C4-2B (cell line): ENCODE data around the gene SEMA3E.

Experiments used
- ZFX ChIP-seq: fragments of 450-650 bp; IDR thresholded peaks from 2 replicates; pipeline ENCODE4 v1.6.1; 2017
- TF ChIP-seq, protein P1 (sequence below): fragments of 450-650 bp; conservative IDR thresholded peaks from 2 replicates; pipeline ENCODE4 v1.5.1; 2017; ENCODE audit warnings: mild to moderate bottlenecking

DNA sequence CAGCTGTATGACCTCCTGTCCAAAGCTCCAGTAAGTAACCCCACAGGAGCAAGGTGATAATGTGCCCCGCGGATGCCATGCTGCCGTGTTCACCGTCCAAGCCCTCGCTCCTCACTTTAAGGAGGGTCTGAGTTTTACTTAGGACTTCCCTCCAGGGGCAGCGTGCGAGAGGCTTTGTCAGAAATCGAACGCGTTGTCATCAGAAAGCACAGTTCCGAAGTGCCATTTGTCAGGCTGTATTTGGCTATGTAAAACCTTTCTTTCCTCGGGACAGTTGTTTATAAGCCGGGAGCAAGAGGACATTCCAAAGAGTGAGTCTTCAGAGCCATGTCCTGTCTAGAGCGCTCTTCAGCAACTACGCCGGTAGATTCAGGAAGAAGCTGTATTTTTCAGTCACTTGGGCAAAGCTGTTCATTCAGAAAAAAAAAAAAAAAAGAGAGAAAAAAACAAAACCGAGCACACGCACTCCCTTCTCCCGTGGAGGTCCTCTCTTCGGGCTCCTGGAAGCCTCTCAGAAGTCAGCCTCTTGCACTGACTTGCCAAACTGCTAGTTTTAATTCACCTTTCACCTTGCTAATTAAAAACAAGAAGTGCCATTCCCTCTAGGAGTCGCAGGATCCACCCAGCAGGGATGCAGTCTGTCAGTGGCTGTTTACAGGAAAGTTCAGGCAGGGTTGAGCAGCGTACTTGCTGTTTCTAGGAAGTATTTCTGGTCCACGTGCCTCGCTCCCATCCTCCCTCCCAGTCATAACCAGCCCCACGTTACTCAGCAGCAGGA lies at the start of gene SEMA3E:
- TF ChIP-seq, protein P1, sequence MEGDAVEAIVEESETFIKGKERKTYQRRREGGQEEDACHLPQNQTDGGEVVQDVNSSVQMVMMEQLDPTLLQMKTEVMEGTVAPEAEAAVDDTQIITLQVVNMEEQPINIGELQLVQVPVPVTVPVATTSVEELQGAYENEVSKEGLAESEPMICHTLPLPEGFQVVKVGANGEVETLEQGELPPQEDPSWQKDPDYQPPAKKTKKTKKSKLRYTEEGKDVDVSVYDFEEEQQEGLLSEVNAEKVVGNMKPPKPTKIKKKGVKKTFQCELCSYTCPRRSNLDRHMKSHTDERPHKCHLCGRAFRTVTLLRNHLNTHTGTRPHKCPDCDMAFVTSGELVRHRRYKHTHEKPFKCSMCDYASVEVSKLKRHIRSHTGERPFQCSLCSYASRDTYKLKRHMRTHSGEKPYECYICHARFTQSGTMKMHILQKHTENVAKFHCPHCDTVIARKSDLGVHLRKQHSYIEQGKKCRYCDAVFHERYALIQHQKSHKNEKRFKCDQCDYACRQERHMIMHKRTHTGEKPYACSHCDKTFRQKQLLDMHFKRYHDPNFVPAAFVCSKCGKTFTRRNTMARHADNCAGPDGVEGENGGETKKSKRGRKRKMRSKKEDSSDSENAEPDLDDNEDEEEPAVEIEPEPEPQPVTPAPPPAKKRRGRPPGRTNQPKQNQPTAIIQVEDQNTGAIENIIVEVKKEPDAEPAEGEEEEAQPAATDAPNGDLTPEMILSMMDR, result peak; percentile 31
- no peak for TF ChIP-seq ZFX
